G401.6 (cell line): ENCODE data around the gene NAT9.

Source experiments
- FAIRE-seq: peaks from 2 replicates; lab custom pipeline; 2012; peaks lifted over from hg19 to GRCh38; lab: Jason Lieb, UNC

Gene NAT9

GRCh38 chr17:74761419-74761818, 14.7 kb downstream of the NAT9 start:
- no peak for FAIRE-seq

DNA sequence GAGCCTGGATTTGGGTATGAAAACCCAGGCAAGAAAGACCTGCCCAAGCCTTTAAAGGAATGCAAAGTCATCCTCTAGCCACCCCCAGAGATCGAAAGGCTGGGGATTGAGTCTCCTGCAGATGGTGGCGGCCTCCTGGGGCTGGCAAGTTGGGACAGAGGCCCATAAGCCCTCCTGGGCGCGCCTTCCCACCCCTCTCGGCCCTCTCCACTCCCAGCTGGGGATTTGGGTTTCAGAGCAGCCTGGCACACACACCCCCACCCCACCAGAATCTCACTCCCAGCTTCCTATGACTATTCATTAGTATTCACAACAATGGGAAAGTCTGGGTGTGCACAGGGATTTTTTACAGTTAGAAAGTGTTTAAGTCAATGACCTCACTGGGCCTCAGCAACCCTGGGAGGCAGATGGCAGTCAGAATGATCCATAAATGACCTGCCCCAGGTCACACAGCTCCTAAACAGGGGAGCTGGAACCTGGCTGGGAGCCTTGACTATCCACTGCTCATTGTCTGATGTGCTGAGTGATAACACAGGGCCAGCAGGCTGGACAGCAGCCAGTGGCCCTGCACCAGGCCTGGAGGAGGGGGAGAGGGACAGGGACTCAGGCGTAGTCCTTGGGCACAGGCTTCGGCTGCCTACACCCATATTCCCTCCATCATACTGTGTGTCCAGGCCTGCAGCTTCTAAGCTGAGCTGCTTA, 15.6 kb downstream of the NAT9 start:
- no peak for FAIRE-seq

- no peak for FAIRE-seq
These were observed 16.2 kb downstream of the NAT9 start for GRCh38 chr17:74759941-74760340.

GRCh38 chr17:74759243-74759801, 16.8 kb downstream of the NAT9 start:
- no peak for FAIRE-seq

DNA sequence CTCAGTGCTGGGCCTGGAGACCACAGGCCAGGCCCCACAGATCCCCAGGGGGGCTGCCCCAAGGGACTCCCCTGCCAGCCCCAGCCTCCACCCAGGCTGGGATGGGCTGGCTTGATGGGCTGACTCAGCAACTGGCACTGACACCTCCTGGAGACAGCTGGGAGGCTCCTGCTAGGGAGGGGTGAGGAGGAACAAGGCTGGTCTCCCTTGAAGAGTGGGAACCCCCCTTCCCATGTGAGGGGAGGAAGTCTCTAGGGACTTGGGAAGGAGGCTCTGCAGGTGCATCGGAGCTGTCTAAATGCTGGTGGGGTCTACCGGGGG, 17.3 kb downstream of the NAT9 start:
- no peak for FAIRE-seq

GRCh38 chr17:74757931-74758847, 18.0 kb downstream of the NAT9 start:
- FAIRE-seq = no peak

GRCh38 chr17:74757502-74757901, 18.6 kb downstream of the NAT9 start:
- no peak for FAIRE-seq

GRCh38 chr17:74756891-74757290, 19.3 kb downstream of the NAT9 start:
- no peak for FAIRE-seq

DNA sequence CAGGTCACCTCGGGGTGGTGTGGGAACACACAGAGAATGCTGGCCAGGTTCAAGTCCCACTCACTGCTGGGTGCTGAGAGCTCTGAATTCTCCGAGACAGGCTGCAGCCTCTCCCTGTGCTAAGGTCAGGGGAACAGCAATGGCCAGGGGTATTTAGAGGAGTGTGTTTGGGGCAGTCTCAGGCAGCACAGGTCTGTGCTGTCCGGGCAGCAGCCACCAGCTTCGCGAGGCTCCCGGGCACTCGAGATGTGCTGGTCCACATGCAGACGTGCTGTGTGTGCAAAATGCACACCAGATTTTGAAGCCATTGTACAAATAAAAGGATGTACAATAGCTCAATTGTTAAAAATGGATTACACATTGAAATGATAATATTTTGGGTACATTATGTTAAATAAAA, 20.6 kb downstream of the NAT9 start:
- no peak for FAIRE-seq

- FAIRE-seq = no peak
These were observed 21.3 kb downstream of the NAT9 start for GRCh38 chr17:74754832-74755231.

DNA sequence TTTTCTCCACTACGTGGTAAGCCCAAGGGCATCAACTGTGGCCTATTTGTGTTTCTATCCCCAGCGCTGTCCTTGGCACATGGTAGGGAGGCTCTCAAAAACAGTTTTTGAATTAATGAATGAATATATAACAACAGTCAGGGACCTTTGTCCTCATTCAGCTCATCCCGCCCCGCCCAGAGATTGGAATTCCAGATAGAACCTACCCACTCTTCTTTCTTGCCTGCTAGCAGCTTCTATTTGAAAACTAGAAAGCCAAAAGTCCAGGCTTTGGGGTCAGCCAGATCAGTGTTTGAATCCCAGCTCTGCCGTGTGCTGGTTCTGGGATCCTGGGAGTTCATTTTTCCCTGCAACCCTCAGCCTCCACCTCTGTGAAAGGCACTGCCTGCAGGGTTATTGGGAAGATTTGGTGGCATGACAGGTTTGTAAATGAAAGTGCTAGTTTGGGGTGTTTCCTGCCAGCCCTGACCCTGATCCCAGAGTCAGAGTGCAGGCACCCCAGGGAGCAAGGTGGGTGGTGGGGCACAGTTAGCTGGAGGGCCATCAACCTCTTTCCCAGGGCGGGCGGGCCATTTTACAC, 23.2 kb downstream of the NAT9 start:
- FAIRE-seq = no peak

DNA sequence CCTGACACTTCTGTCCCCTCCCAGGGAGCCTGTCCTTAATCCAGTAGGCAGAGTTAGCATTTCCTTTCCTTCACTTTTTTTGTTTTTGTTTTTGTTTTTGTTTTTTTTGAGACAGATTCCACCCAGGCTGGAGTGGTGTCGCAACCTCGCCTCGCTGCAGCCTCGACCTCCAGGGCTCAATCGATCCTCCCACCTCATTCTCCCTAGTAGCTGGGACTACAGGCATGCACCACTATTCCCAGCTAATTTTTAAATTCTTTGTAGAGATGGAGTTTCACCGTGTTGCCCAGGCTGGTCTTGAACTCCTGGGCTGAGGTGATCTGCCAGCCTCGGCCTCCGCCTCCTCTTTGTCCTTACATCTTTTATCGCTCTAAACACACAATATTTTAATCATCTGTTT, 23.7 kb downstream of the NAT9 start:
- no peak for FAIRE-seq

DNA sequence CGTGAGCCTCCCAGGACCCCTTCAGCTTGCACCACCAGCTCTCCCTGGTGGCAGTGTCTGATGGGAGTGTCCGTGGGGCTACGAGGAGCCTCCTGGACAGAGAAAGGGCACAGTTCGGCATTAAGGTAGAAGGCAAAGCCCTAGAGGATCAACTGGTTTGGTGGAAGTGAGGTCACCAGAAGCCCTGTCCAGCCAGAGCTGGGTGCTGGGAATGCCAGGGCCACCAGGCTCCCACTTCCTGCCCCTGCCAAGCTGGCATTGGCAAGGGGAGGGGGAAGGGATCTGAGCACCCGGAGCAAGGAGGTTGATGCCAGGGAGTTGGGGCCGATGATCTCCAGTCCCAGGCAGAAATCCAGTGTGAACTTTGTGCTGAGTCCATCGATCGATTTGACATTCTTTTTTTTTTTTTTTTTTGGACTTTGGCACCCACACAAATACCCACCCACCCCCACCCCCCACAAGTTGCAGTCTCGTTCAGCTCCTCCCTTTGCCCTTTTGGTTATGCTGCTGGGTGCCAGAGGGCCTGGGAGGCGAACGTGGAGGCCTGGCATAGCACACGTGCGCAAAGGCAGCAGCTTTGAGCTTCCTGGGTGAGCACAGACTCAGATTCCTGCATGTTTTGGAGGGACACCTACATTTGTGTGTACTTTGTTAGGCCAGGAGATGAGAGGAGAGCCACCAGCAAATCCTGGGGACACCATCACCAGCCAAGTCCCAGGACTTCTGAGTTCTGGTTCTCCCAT, 25.6 kb downstream of the NAT9 start:
- no peak for FAIRE-seq

GRCh38 chr17:74750039-74750326, 26.2 kb downstream of the NAT9 start:
- no peak for FAIRE-seq

- no peak for FAIRE-seq
These were observed 26.7 kb downstream of the NAT9 start for GRCh38 chr17:74749279-74750038.

- FAIRE-seq = no peak
These were observed 27.4 kb downstream of the NAT9 start, which contains the start of gene NHERF1 for GRCh38 chr17:74748529-74749278. Gene NHERF1 (plus strand): TSS chr17:74748628. CDS start chr17:74748847, 219 bp downstream.

DNA sequence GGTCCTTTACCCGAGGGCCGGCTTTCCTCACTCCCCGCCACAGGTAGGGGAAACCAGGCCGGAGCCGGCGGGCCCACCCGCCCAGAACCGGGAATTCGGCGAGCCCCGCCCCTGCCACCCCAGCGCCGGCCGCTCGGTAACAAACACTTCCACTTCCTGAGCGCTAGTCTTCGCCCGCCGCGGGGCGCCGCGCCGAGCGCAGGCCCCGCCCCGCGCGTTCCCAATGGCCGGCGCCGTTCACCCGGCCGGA, 27.9 kb downstream of the NAT9 start:
- FAIRE-seq = no peak

- no peak for FAIRE-seq
These were observed 29.2 kb downstream of the NAT9 start for GRCh38 chr17:74746922-74747321.

DNA sequence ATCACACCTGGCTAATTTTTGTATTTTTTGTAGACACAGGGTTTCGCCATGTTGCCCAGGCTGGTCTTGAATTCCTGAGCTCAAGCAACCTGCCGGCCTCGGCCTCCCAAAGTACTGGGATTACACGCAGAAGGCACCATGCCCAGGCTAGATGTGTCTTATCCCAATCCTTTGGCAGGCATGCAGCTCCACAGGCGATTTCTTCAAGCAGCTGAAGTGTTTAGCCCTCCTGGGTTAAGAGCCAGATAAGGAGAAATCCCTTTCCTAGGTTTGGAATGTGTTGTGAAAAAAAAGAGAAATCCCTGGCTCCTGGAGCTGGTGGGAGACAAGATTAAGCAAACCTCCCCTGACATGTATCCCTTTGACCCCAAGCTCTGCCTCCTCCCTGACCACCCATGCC, 29.8 kb downstream of the NAT9 start:
- no peak for FAIRE-seq

- no peak for FAIRE-seq
These were observed 30.5 kb downstream of the NAT9 start for GRCh38 chr17:74745548-74746177.
